ENCODE measurements around the gene KNDC1. TPM values are rescaled to one million over a fixed set of nuclear protein-coding genes. Genes with fewer than 3 reads are reported as not detected.

Gene KNDC1
- total RNA-seq, 1 donor from 2014 or later = 0.09 TPM

DNA sequence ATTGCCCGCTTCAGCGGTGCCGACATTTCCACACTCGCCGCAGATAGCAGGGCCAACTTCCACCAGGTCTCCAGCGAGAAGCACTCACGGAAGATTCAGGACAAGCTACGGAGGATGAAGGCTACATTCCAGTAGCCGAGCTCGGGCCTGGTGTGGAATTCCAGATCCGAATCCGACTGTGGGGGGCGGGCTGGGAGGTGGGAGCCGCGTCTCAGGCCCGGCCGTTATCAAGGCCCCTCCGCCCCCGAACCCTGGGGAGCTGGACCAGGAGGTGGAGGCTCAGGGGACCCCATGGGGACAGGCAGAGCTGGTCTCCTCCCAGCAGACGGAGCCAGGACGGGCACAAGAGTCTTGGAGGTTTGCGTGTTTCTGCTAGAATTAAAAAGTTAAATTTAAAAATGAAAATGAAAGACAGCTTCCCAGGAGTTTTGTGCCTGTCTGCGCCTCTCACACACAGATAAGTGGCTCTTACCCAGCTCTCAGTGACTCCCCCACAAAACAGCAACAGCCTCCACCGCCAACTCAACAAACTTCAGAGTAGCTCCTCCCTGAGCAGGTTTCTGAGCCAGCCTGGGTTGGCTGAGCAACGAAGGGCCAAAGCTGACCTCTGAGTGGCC, 64.8 kb downstream of the KNDC1 start:
- Mint-ChIP-seq H3K27ac (no peak overlapping the region), H3K9me3 (no peaks in the 10 kb centered on the region), H3K4me3 (no peak overlapping the region), H3K4me1 (peaks cover 19% of the 10 kb centered on the region), H3K27me3 (peaks cover 43% of the 10 kb centered on the region), H3K36me3 (ENCODE audit: low read depth) (no peaks in the 10 kb centered on the region)
- no peak for ATAC-seq (ENCODE audit: low read depth)
- DNase-seq = no peak
- ChIA-PET POLR2A (no interaction called here), CTCF (no interaction called here)
- intact Hi-C loops (cut with micrococcal nuclease) = no loop called here
- no peak for TF ChIP-seq CTCF (IDR thresholded peaks at IDR 0.05)

DNA sequence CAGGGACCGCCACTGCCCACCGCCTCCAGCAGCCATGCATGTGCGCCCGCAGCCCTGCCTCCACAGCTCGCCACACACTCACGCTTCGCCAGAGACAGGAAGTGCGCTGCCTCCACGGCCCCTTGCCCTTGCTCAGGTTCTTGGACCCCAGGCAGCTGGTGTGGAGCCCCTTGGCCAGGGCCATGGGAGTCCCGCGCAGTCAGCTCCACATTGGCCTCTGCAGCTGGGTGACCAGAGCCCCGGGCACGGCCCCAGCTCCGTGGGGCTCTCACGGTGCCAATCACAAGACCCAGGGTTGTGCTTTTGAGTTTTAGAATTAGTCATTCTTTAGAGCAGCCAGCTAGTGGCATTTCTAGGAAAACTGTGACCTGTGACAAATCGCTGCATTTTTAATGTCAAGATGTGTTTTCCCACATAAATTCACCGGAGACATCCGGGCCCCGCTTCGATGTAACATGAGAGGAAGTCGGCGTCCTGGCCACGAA, 65.7 kb downstream of the KNDC1 start:
- Mint-ChIP-seq H3K4me3 (no peak overlapping the region), H3K27ac (no peak overlapping the region), H3K36me3 (ENCODE audit: low read depth) (no peaks in the 10 kb centered on the region), H3K4me1 (peaks cover 20% of the 10 kb centered on the region), H3K27me3 (peaks cover 42% of the 10 kb centered on the region), H3K9me3 (no peaks in the 10 kb centered on the region)
- intact Hi-C loops (cut with micrococcal nuclease) = no loop called here
- ChIA-PET CTCF (no interaction called here), POLR2A (no interaction called here)
- no peak for TF ChIP-seq CTCF (IDR thresholded peaks at IDR 0.05)
- DNase-seq (no peak), ATAC-seq (ENCODE audit: low read depth) (no peak)

- no peak for TF ChIP-seq CTCF (IDR thresholded peaks at IDR 0.05)
- H3K4me1 Mint-ChIP-seq = peaks cover 22% of the 10 kb centered on the region
- H3K36me3 Mint-ChIP-seq (ENCODE audit: low read depth) = no peaks in the 10 kb centered on the region
- no peak for DNase-seq
- H3K9me3 Mint-ChIP-seq = no peaks in the 10 kb centered on the region
- intact Hi-C loops (cut with micrococcal nuclease) = no loop called here
- no peak overlapping the region for H3K4me3 Mint-ChIP-seq
- no peak for ATAC-seq (ENCODE audit: low read depth)
- H3K27me3 Mint-ChIP-seq = peaks cover 37% of the 10 kb centered on the region
- CTCF ChIA-PET = no interaction called here
- POLR2A ChIA-PET = no interaction called here
- H3K27ac Mint-ChIP-seq = no peak overlapping the region
Observed at GRCh38 chr10:133226251-133226808, 66.3 kb downstream of the KNDC1 start.

GRCh38 chr10:133227256-133227655, 67.2 kb downstream of the KNDC1 start:
- intact Hi-C loops (cut with micrococcal nuclease) = no loop called here
- Mint-ChIP-seq H3K36me3 (ENCODE audit: low read depth) (no peaks in the 10 kb centered on the region), H3K4me1 (peaks cover 25% of the 10 kb centered on the region), H3K9me3 (no peaks in the 10 kb centered on the region), H3K27me3 (peaks cover 43% of the 10 kb centered on the region), H3K27ac (no peak overlapping the region), H3K4me3 (no peak overlapping the region)
- ATAC-seq (ENCODE audit: low read depth) = no peak
- POLR2A ChIA-PET = no interaction called here
- DNase-seq = no peak
- no peak for TF ChIP-seq CTCF (IDR thresholded peaks at IDR 0.05)
- CTCF ChIA-PET = no interaction called here

GRCh38 chr10:133229265-133230043, 69.4 kb downstream of the KNDC1 start:
- ChIA-PET CTCF (interaction anchor here (0.7 kb wide), 1 partner anchor 86 kb away, joined by 3 read pairs; no protein-coding TSS in a partner anchor), POLR2A (no interaction called here)
- Mint-ChIP-seq H3K27me3 (peaks cover 39% of the 10 kb centered on the region), H3K36me3 (ENCODE audit: low read depth) (no peaks in the 10 kb centered on the region), H3K27ac (no peak overlapping the region), H3K4me1 (peaks cover 25% of the 10 kb centered on the region), H3K4me3 (peak overlapping the region; percentile 64), H3K9me3 (no peaks in the 10 kb centered on the region)
- DNase-seq = no peak
- TF ChIP-seq CTCF (IDR thresholded peaks at IDR 0.05) = no peak
- intact Hi-C loops (cut with micrococcal nuclease) = no loop called here
- no peak for ATAC-seq (ENCODE audit: low read depth)
